Testis (tissue), 3 donors: ENCODE data around the gene THEMIS. TPM values are rescaled to one million over a fixed set of nuclear protein-coding genes. Genes with fewer than 3 reads are reported as not detected.

Experiments
- DNase-seq: peaks from one replicate; pipeline ENCODE4 v3.0.0-alpha.2; 2019
- H3K27ac ChIP-seq, 2 donors: fragments of 200-600 bp; sonication (generic); one replicate each; pipeline ENCODE4 v1.5.1; 2019
- H3K27me3 ChIP-seq: fragments of 200-600 bp; sonication (generic); one replicate; pipeline ENCODE4 v1.5.1; 2019
- H3K36me3 ChIP-seq: fragments of 200-600 bp; sonication (generic); one replicate; pipeline ENCODE4 v1.5.1; 2017; ENCODE audit warnings: low read depth; ENCODE audit errors: missing control alignments
- H3K4me1 ChIP-seq: fragments of 200-600 bp; sonication (generic); one replicate; pipeline ENCODE4 v1.5.1; 2019
- H3K4me3 ChIP-seq, 2 donors: fragments of 200-600 bp; sonication (generic); one replicate each; pipeline ENCODE4 v1.5.1; 2017 to 2019
- H3K9me3 ChIP-seq: fragments of 200-600 bp; sonication (generic); one replicate; pipeline ENCODE4 v1.5.1; 2017
- POLR2A ChIP-seq: fragments of 450-650 bp; IDR thresholded peaks from one replicate; pipeline ENCODE4 v1.6.1; 2017; ENCODE audit warnings: antibody characterized with exemption, mild to moderate bottlenecking, moderate library complexity
- WGBS, 2 donors: methylation state at CpG; one replicate each; pipeline ENCODE4 v1.1.5; 2018; 5-methylcytosine and 5-hydroxymethylcytosine counted together
- intact Hi-C: fragments of 100-400 bp; cut with DNase I; formaldehyde crosslinking; loops from one replicate; pipeline ENCODE4 v1.15.1; 2023; ENCODE audit warnings: low total_unique reads
- polyA plus RNA-seq: library from polyadenylated mRNA; stranded (reverse); fragments of 350-450 nt; fragmentation: Illumina TruSeq; extraction: RNeasy Lipid Tissue Mini Kit (QIAGEN cat#74804); gene quantifications from one replicate; pipeline ENCODE4 v1.2.3, GENCODE V29; 2014; ENCODE audit warnings: low read depth, low replicate concordance; ENCODE audit not compliant: insufficient read depth
- total RNA-seq, 2 donors: library from RNA; depleted of rRNA; stranded (reverse); fragments of >200 nt; gene quantifications; one replicate each; pipeline ENCODE4 v1.2.3, GENCODE V29; 2016
- TF ChIP-seq, protein P1 (sequence below), 3 experiments: fragments of 450-650 bp in 2 of 3; fragments of 200-600 bp in 1 of 3; sonication (generic) in 1 of 3; IDR thresholded peaks; one replicate each; pipeline ENCODE4 v1.5.1; 2016 to 2019; ENCODE audit warnings: antibody characterized with exemption in 3 of 3, mild to moderate bottlenecking in 2 of 3, moderate library complexity in 1 of 3

Gene THEMIS
- total and polyA plus RNA-seq, 3 donors from 2014 or later, result 0.36 to 2.1 (median 0.62) TPM

DNA sequence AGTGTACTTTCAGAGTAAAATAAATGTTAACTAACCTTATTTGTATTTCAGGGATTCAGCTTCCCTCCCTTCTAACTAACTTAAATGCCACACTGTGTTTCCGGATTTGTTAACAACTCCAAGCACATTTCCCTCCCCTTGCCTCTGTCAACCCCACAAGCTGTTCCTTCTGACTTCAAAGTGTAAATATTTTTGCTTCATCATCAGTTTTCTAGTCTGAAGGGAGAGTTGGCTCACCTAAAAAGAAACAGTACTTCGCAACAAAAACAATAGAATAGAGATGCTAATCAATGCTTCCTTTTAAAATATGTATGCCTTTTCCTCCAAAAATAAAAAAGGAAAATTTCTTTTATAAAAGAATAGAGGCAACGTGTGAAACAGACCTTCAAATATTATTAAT, 132.6 kb downstream of the THEMIS start:
- Histone ChIP-seq H3K9me3 (no peaks in the 10 kb centered on the region), H3K4me3 (no peak overlapping the region), H3K27me3 (no peaks in the 10 kb centered on the region), H3K4me1 (no peaks in the 10 kb centered on the region), H3K36me3 (no peaks in the 10 kb centered on the region), H3K27ac (no peak overlapping the region)
- intact Hi-C loops, result no loop called here
- TF ChIP-seq POLR2A, result no peak
- TF ChIP-seq, protein P1, sequence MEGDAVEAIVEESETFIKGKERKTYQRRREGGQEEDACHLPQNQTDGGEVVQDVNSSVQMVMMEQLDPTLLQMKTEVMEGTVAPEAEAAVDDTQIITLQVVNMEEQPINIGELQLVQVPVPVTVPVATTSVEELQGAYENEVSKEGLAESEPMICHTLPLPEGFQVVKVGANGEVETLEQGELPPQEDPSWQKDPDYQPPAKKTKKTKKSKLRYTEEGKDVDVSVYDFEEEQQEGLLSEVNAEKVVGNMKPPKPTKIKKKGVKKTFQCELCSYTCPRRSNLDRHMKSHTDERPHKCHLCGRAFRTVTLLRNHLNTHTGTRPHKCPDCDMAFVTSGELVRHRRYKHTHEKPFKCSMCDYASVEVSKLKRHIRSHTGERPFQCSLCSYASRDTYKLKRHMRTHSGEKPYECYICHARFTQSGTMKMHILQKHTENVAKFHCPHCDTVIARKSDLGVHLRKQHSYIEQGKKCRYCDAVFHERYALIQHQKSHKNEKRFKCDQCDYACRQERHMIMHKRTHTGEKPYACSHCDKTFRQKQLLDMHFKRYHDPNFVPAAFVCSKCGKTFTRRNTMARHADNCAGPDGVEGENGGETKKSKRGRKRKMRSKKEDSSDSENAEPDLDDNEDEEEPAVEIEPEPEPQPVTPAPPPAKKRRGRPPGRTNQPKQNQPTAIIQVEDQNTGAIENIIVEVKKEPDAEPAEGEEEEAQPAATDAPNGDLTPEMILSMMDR (IDR thresholded peaks at IDR 0.05), result no peak
- DNase-seq, result no peak
- 38 to 62% methylated on average over 3 of the region's 3 CpGs for WGBS, 2 donors

DNA sequence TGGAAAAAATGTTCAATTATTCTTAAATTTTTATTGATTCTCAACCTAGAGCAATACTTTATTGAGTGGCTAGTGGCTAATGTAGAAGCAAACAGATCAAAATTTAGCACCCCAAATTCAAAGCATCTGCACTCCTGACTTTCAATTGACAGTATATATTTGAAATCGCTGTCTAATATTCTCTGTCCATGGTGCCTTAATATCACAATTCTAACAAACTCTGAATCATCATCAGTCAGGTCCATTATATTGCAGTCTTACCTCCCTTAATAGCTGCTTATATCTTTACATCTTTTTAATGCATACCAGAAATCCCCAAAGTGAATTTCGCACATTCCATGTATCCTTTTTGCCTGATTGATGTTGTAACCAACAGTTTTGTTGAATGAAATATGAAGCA, 134.9 kb downstream of the THEMIS start:
- no peaks in the 10 kb centered on the region for H3K9me3 ChIP-seq
- no peaks in the 10 kb centered on the region for H3K36me3 ChIP-seq
- intact Hi-C loops, result no loop called here
- no peaks in the 10 kb centered on the region for H3K4me1 ChIP-seq
- no peak for DNase-seq
- no peak overlapping the region for H3K4me3 ChIP-seq
- H3K27me3 ChIP-seq, result no peaks in the 10 kb centered on the region
- no peak for TF ChIP-seq POLR2A
- TF ChIP-seq, protein P1 (IDR thresholded peaks at IDR 0.05), result no peak
- 91 to 93% methylated on average over 2 of the region's 2 CpGs for WGBS, 2 donors
- H3K27ac ChIP-seq, result no peak overlapping the region

DNA sequence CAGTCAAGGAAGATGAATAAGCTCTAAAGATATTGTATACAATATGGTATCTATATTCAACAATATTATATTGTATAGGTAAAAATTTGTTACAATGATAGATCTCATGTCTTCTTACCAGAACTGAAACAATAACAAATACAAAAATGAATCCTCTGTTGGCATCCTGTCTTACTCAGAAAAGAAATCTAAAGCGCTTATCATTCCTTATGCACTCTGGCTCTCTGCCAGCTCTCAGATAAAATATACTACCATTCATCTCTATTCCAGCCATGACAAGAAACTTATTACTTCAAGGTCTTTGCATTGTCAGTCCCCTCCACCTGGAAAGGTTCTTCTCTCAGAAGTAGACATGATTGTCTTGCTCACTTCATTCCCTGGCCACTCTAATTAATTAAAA, 138.6 kb downstream of the THEMIS start:
- no peak for DNase-seq
- no peak for TF ChIP-seq POLR2A
- TF ChIP-seq, protein P1 (IDR thresholded peaks at IDR 0.05), result no peak
- no peak overlapping the region for H3K4me3 ChIP-seq
- no peaks in the 10 kb centered on the region for H3K36me3 ChIP-seq
- H3K4me1 ChIP-seq, result no peaks in the 10 kb centered on the region
- H3K27me3 ChIP-seq, result no peaks in the 10 kb centered on the region
- H3K27ac ChIP-seq, result no peak overlapping the region
- 42 to 62% methylated on average over 1 of the region's 1 CpG for WGBS, 2 donors
- intact Hi-C loops, result no loop called here
- H3K9me3 ChIP-seq, result no peaks in the 10 kb centered on the region

DNA sequence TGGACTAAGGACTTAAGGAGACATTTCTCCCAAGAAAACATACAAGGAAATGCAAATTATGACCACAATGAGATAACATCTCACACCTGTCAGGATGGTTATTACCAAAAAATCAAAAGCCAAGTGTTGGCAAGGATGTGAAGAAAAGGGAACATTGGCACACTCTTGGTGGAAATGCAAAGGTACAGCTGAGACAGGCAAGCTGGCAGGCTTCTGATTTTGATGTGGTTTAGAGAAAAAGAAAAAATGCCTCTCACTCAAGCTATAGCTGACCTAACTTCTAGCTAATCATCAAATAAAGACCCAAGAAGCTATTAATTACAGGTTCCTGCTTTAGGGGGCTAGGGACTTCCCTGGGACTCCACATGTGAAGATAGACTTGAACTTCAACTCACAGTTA, 139.8 kb downstream of the THEMIS start:
- no peak overlapping the region for H3K27ac ChIP-seq
- no peaks in the 10 kb centered on the region for H3K36me3 ChIP-seq
- H3K4me1 ChIP-seq, result no peaks in the 10 kb centered on the region
- no peaks in the 10 kb centered on the region for H3K27me3 ChIP-seq
- intact Hi-C loops, result no loop called here
- DNase-seq, result no peak
- TF ChIP-seq, protein P1 (IDR thresholded peaks at IDR 0.05), result no peak
- TF ChIP-seq POLR2A, result no peak
- no peaks in the 10 kb centered on the region for H3K9me3 ChIP-seq
- H3K4me3 ChIP-seq, result no peak overlapping the region

DNA sequence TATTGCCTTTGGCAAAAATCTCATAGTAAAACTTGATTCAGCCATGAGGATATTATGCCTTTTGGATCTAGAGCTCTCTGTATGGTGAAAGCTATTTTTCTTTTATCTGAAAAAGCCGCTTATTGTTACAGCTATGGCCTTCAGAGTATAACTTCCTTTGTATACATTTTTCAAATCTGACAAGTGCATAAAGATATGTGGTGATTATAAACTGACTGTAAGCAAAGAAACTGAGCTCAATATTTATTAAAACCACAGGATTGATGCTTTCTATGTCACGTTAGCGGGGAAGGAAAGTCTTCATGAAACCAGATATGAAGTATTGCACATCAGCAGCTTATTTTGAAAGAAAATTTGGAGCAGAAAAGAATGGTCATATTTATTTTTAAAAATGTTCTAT, 151.8 kb downstream of the THEMIS start:
- H3K27me3 ChIP-seq, result no peaks in the 10 kb centered on the region
- TF ChIP-seq POLR2A, result no peak
- TF ChIP-seq, protein P1 (IDR thresholded peaks at IDR 0.05), result no peak
- 85 to 91% methylated on average over 3 of the region's 3 CpGs for WGBS, 2 donors
- no peaks in the 10 kb centered on the region for H3K4me1 ChIP-seq
- intact Hi-C loops, result no loop called here
- no peak overlapping the region for H3K4me3 ChIP-seq
- H3K9me3 ChIP-seq, result no peaks in the 10 kb centered on the region
- no peaks in the 10 kb centered on the region for H3K36me3 ChIP-seq
- no peak overlapping the region for H3K27ac ChIP-seq
- no peak for DNase-seq
